KG1 (cell line): ENCODE data around the gene GPER1.
"Not testable (repeated sequence)": the region's sequence is repeated elsewhere in the genome, so short reads cannot be mapped to it uniquely, and the experiment has no call there.

Experiments
- DNase-seq: peaks from one replicate; lab custom pipeline; 2025; lab: John Stamatoyannopoulos, UW

GPER1 gene

GRCh38 chr7:1120791-1121190, 32.9 kb downstream of the GPER1 start:
- DNase-seq: no peak

GRCh38 chr7:1121476-1121875, 33.6 kb downstream of the GPER1 start:
- DNase-seq: no peak

- DNase-seq: no peak
Observed at GRCh38 chr7:1121886-1122831, 34.2 kb downstream of the GPER1 start.

GRCh38 chr7:1122832-1123501, 35.1 kb downstream of the GPER1 start:
- DNase-seq: no peak

- no peak for DNase-seq
Observed at GRCh38 chr7:1123715-1124114, 35.8 kb downstream of the GPER1 start.

- no peak for DNase-seq
Observed at GRCh38 chr7:1124164-1124563, 36.3 kb downstream of the GPER1 start.

- DNase-seq: no peak
Observed at GRCh38 chr7:1124816-1125602, 37.1 kb downstream of the GPER1 start.

- DNase-seq: no peak
Observed at GRCh38 chr7:1125603-1125969, 37.7 kb downstream of the GPER1 start.

GRCh38 chr7:1127001-1127400, 39.1 kb downstream of the GPER1 start:
- DNase-seq: no peak

GRCh38 chr7:1129431-1129830, 41.5 kb downstream of the GPER1 start:
- no peak for DNase-seq

GRCh38 chr7:1130021-1130990, 42.4 kb downstream of the GPER1 start:
- no peak for DNase-seq

- DNase-seq: no peak
Observed at GRCh38 chr7:1131471-1132265, 43.8 kb downstream of the GPER1 start.

GRCh38 chr7:1134951-1135350, 47.0 kb downstream of the GPER1 start:
- no peak for DNase-seq

GRCh38 chr7:1136841-1137516, 49.1 kb downstream of the GPER1 start:
- no peak for DNase-seq

GRCh38 chr7:1137517-1138167, 49.7 kb downstream of the GPER1 start:
- DNase-seq: no peak

- DNase-seq: no peak
Observed at GRCh38 chr7:1140476-1141104, 52.7 kb downstream of the GPER1 start.

GRCh38 chr7:1141651-1142050, 53.7 kb downstream of the GPER1 start:
- DNase-seq: no peak

- DNase-seq: no peak
Observed at GRCh38 chr7:1142051-1142635, 54.2 kb downstream of the GPER1 start.

GRCh38 chr7:1143031-1143430, 55.1 kb downstream of the GPER1 start:
- DNase-seq: not testable (repeated sequence)
